HG03442 (cell line): ENCODE data around the gene LIPK.
A peak's percentile ranks its signal among the peaks of the same experiment; 100 is the strongest.
"Not testable (repeated sequence)": the region's sequence is repeated elsewhere in the genome, so short reads cannot be mapped to it uniquely, and the experiment has no call there.

Source experiments
- ATAC-seq: cut with Tn5 transposase; IDR thresholded peaks from one replicate; pipeline ENCODE4 v1.9.1; 2021; ENCODE audit warnings: mild to moderate bottlenecking, moderate library complexity; ENCODE audit not compliant: unreplicated experiment

Gene LIPK

GRCh38 chr10:88705958-88706357, at the start of gene LIPK:
Gene LIPK (plus strand): TSS chr10:88706249. CDS start chr10:88724544, 18,295 bp downstream.
- ATAC-seq: no peak

DNA sequence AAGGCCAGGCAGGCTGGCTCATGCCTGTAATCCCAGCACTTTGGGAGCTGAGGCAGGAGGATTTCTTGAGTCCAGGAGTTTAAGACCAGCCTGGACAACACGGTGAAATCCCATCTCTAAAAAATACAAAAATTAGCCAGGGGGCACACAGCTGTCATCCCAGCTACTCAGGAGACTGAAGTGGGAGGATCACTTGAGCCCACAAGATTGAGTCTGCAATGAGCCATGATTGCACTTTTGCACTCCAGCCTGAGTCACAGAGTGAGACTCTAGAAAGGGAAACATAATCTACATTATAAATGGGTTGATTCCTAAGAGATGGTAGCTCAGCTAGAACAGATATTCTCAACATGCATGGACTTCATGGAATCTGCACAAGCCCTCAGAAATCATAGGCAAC, 48.1 kb upstream of the LIPK start:
- ATAC-seq: no peak

GRCh38 chr10:88659725-88660597, 46.1 kb upstream of the LIPK start:
- ATAC-seq: no peak

DNA sequence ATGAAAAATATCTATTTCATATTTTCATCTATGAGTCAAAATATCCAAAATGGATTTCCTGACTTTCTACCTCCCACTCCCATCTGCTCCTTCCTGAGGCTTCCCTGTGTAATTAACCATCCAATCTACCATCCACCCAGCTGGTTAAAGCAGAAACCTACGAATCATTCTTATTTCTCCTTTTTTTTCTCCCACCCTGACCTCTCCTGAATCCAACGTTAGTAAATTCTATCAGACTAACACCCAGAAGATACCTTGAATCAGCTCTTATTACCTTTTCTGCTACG, 45.5 kb upstream of the LIPK start:
- no peak for ATAC-seq

- ATAC-seq: no peak
Observed at GRCh38 chr10:88661018-88661417, 45.0 kb upstream of the LIPK start.

DNA sequence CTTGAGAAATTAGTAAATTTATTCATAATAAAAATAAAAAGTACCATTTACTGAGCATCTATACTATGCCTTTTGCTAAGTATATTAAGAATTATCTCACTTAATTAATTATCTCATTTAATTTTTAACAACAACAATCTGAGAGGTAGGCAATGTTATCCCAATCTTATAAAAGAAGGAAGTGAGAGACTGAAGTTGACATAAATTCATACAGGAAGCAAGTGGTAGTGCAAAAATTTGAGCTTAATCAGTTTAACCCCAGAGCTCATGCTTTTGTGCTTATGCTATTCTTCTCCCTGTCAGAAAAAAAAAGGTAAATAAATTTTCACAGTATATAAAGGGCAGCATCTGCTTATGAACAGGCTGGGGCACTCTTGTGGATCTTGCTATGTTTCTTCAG, 44.5 kb upstream of the LIPK start:
- ATAC-seq: no peak

DNA sequence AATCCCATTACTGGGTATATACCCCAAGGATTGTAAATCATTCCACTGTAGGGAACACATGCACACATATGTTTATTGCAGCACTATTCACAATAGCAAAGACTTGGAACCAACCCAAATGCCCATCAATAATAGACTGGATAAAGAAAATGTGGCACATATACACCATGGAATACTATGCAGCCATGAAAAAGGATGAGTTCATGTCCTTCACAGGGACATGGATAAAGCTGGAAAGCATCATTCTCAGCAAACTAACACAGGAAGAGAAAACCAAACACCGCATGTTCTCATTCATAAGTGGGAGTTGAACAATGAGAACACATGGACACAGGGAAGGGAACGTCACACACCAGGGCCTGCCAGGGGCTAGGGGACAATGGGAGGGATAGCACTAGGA, 42.9 kb upstream of the LIPK start:
- ATAC-seq: not testable (repeated sequence)

DNA sequence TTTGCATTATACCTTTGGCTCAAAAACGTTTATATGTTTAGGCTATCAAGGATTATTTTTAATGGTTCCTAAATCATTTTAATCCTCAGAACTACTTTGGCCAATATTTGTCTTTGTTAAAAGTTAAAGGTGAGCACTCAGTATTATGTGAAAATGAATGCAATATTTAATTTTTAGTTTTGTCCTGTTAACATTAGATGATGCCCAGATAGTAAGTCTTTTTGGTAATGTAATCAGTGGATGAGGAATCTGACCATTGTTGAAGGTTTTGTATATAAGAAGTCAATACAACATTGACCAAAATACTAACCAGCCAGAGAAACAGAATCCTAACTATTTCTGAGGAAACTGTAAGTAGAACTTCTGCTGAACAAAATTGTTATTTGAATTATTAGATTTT, 41.9 kb upstream of the LIPK start, which contains the start of gene LIPF:
Gene LIPF (plus strand): TSS at position 301 of the 400 bp plus-strand sequence. CDS start 2,856 bp downstream, outside the sequence.
- no peak for ATAC-seq

GRCh38 chr10:88668465-88668864, 37.6 kb upstream of the LIPK start:
- no peak for ATAC-seq

GRCh38 chr10:88670497-88670896, 35.6 kb upstream of the LIPK start:
- peak; percentile 58 for ATAC-seq

DNA sequence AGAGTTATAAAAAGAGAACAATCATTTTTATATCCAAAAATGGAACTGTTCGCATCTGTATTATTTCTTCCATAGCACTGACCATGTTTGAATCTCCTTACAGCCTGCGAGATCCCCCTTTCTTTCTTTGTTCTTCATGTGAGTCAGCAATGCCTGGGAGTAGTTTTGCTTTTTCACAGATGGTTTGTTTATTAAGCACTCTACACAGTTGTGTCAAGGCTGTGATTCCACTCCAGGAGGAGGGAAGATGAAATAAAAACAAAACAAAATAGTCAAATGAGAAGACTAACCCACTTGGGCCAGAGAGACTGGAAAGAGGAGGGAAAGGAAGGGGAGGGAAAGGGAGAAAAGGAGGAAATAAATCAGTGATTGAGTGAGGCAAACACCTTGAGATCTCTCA, 34.0 kb upstream of the LIPK start:
- no peak for ATAC-seq

DNA sequence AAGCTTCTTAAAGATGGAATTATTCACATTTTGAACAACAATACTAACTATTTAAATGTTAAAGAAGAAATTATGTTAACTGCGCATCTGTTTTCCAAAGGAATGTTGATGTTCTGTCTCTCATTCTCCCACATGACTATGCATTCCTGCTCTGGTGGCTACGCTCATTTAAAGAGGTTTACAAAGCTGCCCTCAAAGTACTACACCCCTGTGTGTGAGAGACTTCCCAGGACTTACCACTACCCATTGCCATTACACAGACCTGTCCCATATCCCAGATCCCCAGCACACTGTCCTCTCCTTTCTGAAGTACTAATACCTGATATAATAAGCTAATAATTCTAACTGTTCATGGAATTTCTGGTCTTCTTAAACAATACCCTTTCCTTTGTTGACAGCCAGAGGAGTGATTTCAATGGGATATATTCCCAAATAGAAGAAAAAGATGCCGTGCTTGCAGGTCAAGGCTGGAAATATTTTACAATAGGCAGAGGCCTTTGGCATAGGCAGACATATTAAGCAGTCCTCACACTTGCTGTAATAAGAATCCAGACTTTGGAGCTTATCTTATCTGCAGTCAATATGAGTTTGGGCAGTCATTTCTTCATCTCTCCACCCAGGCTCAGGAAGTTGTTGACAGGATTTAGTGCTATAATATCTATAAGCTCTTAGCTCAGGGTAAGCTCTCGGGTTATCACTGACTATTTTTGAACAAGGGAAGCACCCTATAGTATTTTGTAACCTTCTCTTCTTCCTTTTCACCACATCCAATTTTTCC, 29.6 kb upstream of the LIPK start:
- no peak for ATAC-seq

DNA sequence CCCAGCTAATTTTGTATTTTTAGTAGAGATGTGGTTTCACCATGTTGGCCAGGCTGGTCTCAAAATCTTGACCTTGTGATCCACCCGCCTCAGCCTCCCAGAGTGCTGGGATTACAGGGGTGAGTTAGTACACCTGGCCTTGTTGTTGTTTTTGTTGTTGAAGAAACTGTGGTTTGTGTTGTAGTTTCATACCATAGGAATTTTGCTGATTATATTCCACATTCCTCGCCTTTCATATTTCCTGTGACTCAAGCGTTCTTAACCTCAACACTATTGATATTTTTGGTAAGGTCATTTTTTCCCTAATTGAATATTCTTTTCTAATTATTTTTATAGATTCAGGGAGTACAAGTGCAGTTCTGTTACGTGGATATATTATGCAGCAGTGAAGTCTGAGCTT, 25.1 kb upstream of the LIPK start:
- no peak for ATAC-seq

DNA sequence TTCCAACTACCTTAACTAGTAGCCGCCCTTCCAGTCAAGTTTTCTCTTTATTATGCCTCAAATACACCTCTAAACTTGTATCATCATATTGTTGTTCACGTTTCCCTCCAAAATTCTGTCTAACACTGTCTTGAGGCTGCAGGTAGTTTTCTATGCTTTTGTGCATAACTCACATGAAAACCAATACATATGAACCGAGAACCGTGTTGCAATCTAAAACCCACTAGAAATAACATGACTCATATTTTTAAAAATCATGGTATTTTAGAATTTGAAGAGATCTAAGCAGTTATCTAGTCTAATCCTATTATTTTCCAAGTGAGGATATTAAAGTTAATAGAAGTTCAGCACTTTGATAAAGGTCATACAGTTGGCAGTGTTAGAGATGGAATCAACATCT, 23.6 kb upstream of the LIPK start:
- no peak for ATAC-seq

DNA sequence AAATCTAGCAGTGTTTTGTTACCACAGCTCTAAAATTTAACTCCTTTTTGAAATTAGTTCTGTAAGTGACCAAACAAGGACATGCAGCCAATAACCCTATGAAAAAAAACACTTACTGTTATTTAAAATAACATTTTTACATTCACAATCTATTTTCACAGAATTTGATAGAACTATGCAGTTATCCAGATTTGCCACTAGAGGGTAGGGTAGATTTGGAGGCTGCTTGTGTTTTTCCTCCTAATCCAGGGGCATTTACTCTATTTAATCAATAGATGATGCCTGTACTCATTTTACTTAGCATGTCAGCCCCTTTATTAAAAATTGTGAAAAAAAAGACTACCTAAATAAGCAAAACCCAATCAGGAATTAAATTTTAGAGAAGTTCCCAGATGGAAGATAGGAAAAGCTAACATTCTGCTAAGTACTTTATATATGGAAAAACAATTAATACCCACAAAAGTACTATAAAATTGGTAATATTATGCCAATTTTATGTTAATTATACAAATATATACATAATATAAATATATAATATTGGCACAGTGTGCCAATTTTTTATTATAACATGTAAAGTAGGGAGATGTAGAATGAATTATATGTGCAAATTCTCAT, 18.1 kb upstream of the LIPK start:
- ATAC-seq: no peak

DNA sequence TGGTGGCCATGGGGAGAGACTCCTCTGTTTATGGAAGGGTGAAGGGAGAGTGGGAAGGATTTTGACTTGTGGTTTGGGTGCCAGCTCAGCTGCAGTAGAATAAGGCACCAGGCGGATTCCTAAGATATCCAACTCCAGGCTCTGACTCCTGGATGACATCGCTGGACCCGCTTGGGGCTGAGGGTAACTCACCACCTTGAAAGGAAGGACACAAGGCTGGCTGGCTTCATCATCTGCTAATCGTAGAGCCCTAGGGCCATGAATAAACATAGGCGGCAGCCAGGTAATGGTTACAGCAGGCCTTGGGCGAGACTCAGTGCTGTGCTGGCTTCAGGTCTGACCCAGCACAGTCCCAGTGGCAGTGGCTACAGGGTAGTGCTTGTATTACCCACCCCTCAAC, 16.7 kb upstream of the LIPK start:
- ATAC-seq: no peak

GRCh38 chr10:88693392-88694020, 12.5 kb upstream of the LIPK start:
- no peak for ATAC-seq

- ATAC-seq: no peak
Observed at GRCh38 chr10:88702848-88703597, 3.0 kb upstream of the LIPK start.

DNA sequence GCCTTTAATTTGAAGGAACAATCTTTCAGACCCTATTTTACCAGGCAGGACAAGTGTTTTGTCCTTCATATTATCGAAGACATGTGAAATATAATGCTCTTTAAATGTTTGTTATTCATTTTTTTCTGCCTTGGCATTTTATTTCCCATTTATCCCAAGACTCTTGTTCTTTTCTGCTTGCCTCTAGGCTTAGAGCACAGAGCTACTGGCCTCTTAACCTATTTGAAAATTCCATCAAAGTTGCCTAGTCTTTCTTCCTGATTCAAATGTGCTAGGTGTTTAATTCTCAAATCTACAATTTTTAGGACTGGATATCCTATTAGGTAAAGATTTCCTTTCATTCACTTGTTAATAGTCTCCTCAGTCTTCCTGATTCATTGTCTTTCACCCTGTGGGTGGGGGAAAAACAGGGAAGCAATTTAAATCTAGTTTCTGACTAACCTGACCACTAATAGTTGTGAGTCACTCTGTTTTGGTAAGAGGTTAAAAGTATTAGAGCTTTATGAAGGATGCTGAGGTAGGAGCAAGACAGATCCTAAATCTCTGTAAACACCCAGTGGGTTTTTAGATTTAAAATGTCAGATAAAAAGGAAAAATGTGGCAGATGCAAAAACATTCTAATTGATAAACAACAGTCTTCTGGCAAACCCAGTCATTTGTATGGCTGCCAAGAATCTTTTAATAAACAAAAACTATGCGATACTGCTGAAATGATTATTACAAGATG, 1.5 kb downstream of the LIPK start:
- ATAC-seq: no peak

DNA sequence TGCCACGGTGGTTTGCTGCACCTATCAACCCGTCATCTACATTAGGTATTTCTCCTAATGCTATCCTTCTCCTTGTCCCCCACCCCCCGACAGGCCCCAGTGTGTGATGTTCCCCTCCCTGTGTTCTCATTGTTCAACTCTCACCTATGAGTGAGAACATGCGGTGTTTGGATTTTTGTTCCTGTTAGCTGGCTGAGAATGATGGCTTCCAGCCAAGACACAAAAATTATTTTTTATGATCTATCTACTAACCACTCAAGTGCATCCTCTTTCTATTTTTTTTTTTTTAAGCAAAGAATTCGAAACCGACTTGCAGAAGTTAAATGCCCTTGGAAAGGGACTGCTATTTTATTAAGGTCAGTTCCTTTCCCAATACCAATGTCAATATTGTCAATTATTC, 3.3 kb downstream of the LIPK start:
- ATAC-seq: not testable (repeated sequence)
